ENCODE results near the gene LRRC31.

DNA sequence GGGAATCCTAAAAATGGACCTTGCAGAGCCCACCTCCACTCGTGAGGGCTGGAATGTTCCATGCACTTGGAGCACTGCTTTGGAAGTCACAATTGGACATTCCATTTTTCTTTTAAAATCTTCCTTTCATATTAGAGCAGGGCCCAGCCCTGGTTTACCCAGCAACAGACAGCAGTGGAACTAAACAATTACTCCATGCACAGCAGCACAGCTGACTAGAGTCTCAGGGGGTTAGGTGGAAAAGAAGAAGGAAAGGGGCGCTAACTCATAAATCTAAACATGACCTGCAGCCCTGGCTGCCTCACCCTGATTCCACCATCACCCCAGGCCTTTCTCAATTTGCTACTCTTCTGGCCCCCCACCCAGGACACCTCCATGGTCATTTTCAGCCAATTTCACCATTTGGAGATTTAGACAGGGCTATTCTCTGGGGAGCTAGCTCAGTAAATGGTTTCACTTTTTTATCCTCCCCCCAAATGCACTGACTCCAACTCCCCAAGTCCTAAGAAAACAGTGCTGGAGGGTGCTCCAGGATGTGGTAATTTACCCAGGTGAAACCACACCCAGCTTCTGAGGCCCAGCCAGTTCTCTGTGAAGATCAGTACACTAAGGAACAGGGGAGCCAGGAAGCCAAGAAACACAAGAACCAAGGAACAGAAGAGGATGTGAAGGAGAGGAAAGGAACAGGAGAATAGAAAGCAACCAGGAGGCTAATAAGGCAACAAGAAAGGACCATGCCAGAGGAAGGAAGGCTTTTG is 1.6 kb upstream of the LRRC31 start:
- TF ChIP-seq EP300 (IDR thresholded peaks at IDR 0.05) (no peak), POLR2AphosphoS5 (IDR thresholded peaks at IDR 0.05) (no peak), POLR2A (IDR thresholded peaks at IDR 0.05; ENCODE audit: low read depth) (no peak)
- TF ChIP-seq, protein P1, sequence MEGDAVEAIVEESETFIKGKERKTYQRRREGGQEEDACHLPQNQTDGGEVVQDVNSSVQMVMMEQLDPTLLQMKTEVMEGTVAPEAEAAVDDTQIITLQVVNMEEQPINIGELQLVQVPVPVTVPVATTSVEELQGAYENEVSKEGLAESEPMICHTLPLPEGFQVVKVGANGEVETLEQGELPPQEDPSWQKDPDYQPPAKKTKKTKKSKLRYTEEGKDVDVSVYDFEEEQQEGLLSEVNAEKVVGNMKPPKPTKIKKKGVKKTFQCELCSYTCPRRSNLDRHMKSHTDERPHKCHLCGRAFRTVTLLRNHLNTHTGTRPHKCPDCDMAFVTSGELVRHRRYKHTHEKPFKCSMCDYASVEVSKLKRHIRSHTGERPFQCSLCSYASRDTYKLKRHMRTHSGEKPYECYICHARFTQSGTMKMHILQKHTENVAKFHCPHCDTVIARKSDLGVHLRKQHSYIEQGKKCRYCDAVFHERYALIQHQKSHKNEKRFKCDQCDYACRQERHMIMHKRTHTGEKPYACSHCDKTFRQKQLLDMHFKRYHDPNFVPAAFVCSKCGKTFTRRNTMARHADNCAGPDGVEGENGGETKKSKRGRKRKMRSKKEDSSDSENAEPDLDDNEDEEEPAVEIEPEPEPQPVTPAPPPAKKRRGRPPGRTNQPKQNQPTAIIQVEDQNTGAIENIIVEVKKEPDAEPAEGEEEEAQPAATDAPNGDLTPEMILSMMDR (IDR thresholded peaks at IDR 0.05), result no peak

All from esophagus muscularis mucosa (tissue), 4 donors.